PFSK-1 (cell line): ENCODE measurements around the gene TESMIN.

Source experiments
- POLR2AphosphoS5 ChIP-seq: IDR thresholded peaks from 2 replicates; pipeline ENCODE4 v1.6.1; 2012; ENCODE audit warnings: low read depth, mild to moderate bottlenecking, control low read depth, low read length, moderate library complexity
- TAF1 ChIP-seq: IDR thresholded peaks from 2 replicates; pipeline ENCODE4 v1.6.1; 2012; ENCODE audit warnings: low read length, control low read depth, borderline replicate concordance; ENCODE audit not compliant: insufficient read depth

DNA sequence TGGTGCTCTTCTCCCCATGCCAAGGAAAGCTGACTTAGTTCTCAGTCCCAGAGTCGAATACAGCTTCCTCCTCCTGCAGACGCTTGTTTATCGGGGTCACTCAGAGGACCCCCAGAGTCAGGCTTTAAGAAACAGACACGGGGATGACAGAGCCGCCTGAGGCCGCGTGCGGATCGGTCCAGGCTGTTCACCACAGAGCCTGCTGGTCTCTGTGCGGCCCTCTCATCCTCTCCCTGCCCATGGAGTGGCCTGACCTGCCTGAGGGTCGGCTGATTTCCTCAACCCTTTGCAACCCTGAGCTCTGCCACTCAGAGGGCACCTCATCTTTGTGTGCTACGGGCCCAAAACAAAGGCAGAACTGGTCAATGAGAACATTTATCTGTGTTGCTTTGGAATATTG, 64.8 kb downstream of the TESMIN start:
- TF ChIP-seq TAF1 (no peak), POLR2AphosphoS5 (no peak)
